Right lobe of liver (tissue), 6 donors: ENCODE data around the gene PDLIM5. TPM values are rescaled to one million over a fixed set of nuclear protein-coding genes. Genes with fewer than 3 reads are reported as not detected.

ENCODE experiments used
- ATAC-seq, 4 donors: fragments of 200-7000 bp; cut with Tn5 transposase; one replicate each; pipeline ENCODE4 v1.9.1; 2020; ENCODE audit warnings: mild to moderate bottlenecking in 4 of 4, moderate library complexity in 4 of 4
- DNase-seq, 3 donors: peaks; one replicate each; pipeline ENCODE4 v3.0.0-alpha.2; 2020
- H3K27ac ChIP-seq, 3 donors: fragments of 200-600 bp; one replicate each; pipeline ENCODE4 v1.8.0; 2022
- H3K27me3 ChIP-seq, 2 donors: fragments of 200-600 bp; one replicate each; pipeline ENCODE4 v1.8.0; 2022
- H3K36me3 ChIP-seq, 4 donors: fragments of 200-600 bp; sonication (generic) in 1 of 4; one replicate each; pipeline versions ENCODE4 v1.5.1 to v1.8.0; 2017 to 2022; ENCODE audit warnings: control low read depth in 1 of 4
- H3K4me1 ChIP-seq, 4 donors: fragments of 200-600 bp; sonication (generic) in 1 of 4; one replicate each; pipeline versions ENCODE4 v1.5.1 to v1.8.0; 2017 to 2022; ENCODE audit warnings: control low read depth in 1 of 4
- H3K4me3 ChIP-seq, 3 donors: fragments of 200-600 bp; one replicate each; pipeline ENCODE4 v1.8.0; 2022
- H3K9me3 ChIP-seq, 4 donors: fragments of 200-600 bp; sonication (generic) in 1 of 4; one replicate each; pipeline versions ENCODE4 v1.5.1 to v1.8.0; 2017 to 2022; ENCODE audit warnings: control low read depth in 1 of 4
- POLR2A ChIP-seq: fragments of 450-650 bp; IDR thresholded peaks from one replicate; pipeline ENCODE4 v1.6.1; 2017; ENCODE audit warnings: antibody characterized with exemption, mild to moderate bottlenecking
- WGBS: methylation state at CpG from one replicate; pipeline ENCODE4 v1.1.6; 2018; ENCODE audit warnings: low coverage, low lambda C conversion rate; ENCODE audit not compliant: insufficient coverage; ENCODE audit errors: missing lambda C conversion rate; 5-methylcytosine and 5-hydroxymethylcytosine counted together
- intact Hi-C, 2 donors: fragments of 100-400 bp; cut with DNase I; formaldehyde crosslinking; loops; one replicate each; pipeline versions ENCODE4 v1.11.2 to v1.14.1; 2022
- total RNA-seq, 6 experiments: library from RNA; depleted of rRNA in 2 of 6; stranded (reverse); fragments of >200 nt in 2 of 6; fragmentation: NEBNext Ultra II Directional in 3 of 6; extraction: Animal tissue kit (Norgen Biotek cat#: 25700) in 3 of 6; gene quantifications; one replicate each; pipeline versions ENCODE4 v1.1.0 to v1.2.4, GENCODE V29; 2016 to 2023
- TF ChIP-seq, protein P1 (sequence below), 4 donors: fragments of 200-600 bp in 3 of 4; fragments of 450-650 bp in 1 of 4; IDR thresholded peaks; one replicate each; pipeline versions ENCODE4 v1.5.1 to v1.8.0; 2016 to 2022; ENCODE audit warnings: antibody characterized with exemption in 4 of 4, mild to moderate bottlenecking in 2 of 4
- donor health status: DM: no; HTN: yes; CAD: no.
- donor health status: DM: no; HTN: no; CAD: no.
- donor health status: DM: no; HTN: no; CAD: no.
- donor health status: DM: no; HTN: yes; CAD: no.
- donor health status: DM: no; HTN: yes; CAD: no.

PDLIM5 gene
- total RNA-seq, 6 experiments from 2014 or later, result 71.9 to 135 (median 101) TPM

GRCh38 chr4:94462572-94462971, 10.8 kb downstream of the PDLIM5 start:
- Histone ChIP-seq H3K4me3 (no peak overlapping the region), H3K36me3 (no peaks in the 10 kb centered on the region), H3K9me3 (no peaks in the 10 kb centered on the region), H3K27ac (no peak overlapping the region), H3K27me3 (no peaks in the 10 kb centered on the region), H3K4me1 (peaks cover 0 to 92% (median 21%) of the 10 kb centered on the region in 4 donors)
- intact Hi-C loops, result no loop called here
- DNase-seq (no peak), ATAC-seq (peak; percentile 75 to 79 (median 78))
- WGBS, result 50% methylated on average over 1 of the region's 1 CpG
- TF ChIP-seq, protein P1, sequence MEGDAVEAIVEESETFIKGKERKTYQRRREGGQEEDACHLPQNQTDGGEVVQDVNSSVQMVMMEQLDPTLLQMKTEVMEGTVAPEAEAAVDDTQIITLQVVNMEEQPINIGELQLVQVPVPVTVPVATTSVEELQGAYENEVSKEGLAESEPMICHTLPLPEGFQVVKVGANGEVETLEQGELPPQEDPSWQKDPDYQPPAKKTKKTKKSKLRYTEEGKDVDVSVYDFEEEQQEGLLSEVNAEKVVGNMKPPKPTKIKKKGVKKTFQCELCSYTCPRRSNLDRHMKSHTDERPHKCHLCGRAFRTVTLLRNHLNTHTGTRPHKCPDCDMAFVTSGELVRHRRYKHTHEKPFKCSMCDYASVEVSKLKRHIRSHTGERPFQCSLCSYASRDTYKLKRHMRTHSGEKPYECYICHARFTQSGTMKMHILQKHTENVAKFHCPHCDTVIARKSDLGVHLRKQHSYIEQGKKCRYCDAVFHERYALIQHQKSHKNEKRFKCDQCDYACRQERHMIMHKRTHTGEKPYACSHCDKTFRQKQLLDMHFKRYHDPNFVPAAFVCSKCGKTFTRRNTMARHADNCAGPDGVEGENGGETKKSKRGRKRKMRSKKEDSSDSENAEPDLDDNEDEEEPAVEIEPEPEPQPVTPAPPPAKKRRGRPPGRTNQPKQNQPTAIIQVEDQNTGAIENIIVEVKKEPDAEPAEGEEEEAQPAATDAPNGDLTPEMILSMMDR (IDR thresholded peaks at IDR 0.05), result no peak
- TF ChIP-seq POLR2A, result no peak

DNA sequence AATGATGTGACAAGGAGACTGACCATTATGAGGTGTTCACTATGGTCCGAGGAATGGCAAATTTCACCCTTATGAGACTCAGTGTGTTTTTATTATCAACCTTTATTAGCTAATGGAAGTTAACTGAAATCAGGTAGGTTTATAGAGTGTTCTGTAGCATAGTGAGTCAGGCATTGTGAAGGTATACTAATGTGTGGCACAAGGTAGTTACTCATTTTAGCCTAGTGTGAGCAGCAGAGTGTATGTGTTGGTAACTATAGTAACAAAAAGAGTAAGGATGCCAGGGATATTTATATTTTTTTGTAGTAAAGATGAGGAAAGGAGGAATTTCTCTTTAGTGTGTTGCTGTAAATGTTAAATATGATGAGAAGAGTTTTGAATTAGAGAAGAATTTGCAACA, 12.0 kb downstream of the PDLIM5 start:
- Histone ChIP-seq H3K4me1 (peaks cover 0 to 80% (median 17%) of the 10 kb centered on the region in 4 donors), H3K4me3 (no peak overlapping the region), H3K27me3 (no peaks in the 10 kb centered on the region), H3K27ac (peak overlapping the region in 1 of 3 donors; percentile 35), H3K36me3 (no peaks in the 10 kb centered on the region), H3K9me3 (no peaks in the 10 kb centered on the region)
- peak in 3 of 4 donors; percentile 30 to 41 (median 33) for ATAC-seq
- DNase-seq, result no peak
- 100% methylated on average over 1 of the region's 1 CpG for WGBS
- intact Hi-C loops, result no loop called here
- no peak for TF ChIP-seq POLR2A
- TF ChIP-seq, protein P1 (IDR thresholded peaks at IDR 0.05), result no peak

DNA sequence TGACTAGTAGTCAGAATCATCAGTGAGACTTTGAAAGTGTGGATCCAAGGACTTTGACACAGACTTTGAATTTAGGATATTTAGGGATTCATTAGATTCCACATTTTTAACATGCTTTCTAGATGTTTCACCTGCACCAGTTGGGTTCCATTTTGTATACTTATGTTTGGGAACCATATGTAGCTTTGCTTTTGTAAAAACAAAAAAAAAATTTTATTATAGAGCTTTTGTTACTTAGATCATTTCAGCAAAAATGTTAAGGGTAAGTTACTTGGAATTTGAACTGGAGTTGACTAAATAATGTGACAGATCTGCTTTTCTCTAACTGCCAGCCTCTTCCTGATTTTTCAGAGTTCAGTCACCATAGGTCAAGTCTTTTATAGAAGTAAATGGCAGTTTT, 14.6 kb downstream of the PDLIM5 start:
- no peak for ATAC-seq
- no peaks in the 10 kb centered on the region for H3K27me3 ChIP-seq
- H3K4me3 ChIP-seq, result no peak overlapping the region
- no peak for TF ChIP-seq POLR2A
- TF ChIP-seq, protein P1 (IDR thresholded peaks at IDR 0.05), result no peak
- no peak for DNase-seq
- no peak overlapping the region for H3K27ac ChIP-seq
- H3K36me3 ChIP-seq, result no peaks in the 10 kb centered on the region
- no peaks in the 10 kb centered on the region for H3K9me3 ChIP-seq
- intact Hi-C loops, result no loop called here
- peaks cover 0 to 57% (median 15%) of the 10 kb centered on the region in 4 donors for H3K4me1 ChIP-seq

- Histone ChIP-seq H3K4me3 (no peak overlapping the region), H3K36me3 (no peaks in the 10 kb centered on the region), H3K27ac (no peak overlapping the region), H3K4me1 (peaks cover 0 to 52% (median 13%) of the 10 kb centered on the region in 4 donors), H3K27me3 (no peaks in the 10 kb centered on the region), H3K9me3 (no peaks in the 10 kb centered on the region)
- intact Hi-C loops, result no loop called here
- ATAC-seq, result no peak
- TF ChIP-seq POLR2A, result no peak
- TF ChIP-seq, protein P1 (IDR thresholded peaks at IDR 0.05), result no peak
- WGBS, result 52% methylated on average over 2 of the region's 2 CpGs
- no peak for DNase-seq
Observed at GRCh38 chr4:94466923-94467322, 15.2 kb downstream of the PDLIM5 start.
